HepG2 (cell line): ENCODE measurements around the gene OSCP1. TPM values are rescaled to one million over a fixed set of nuclear protein-coding genes. Genes with fewer than 3 reads are reported as not detected.

Source experiments
- ATF7 ChIP-seq, 2 experiments: fragments of 450-650 bp in 1 of 2; sonication (generic) in 1 of 2; formaldehyde crosslinking in 1 of 2; IDR thresholded peaks; 2 replicates each; pipeline versions ENCODE4 v1.4.0 to v1.6.1; 2016 to 2020; ENCODE audit warnings: antibody characterized with exemption in 1 of 2, mild to moderate bottlenecking in 1 of 2, missing genetic modification reagents in 1 of 2
- CAMTA2 ChIP-seq: sonication (generic); formaldehyde crosslinking; IDR thresholded peaks from 2 replicates; pipeline ENCODE4 v1.4.0; 2020; ENCODE audit warnings: mild to moderate bottlenecking, missing genetic modification reagents, borderline replicate concordance
- CEBPB ChIP-seq: IDR thresholded peaks from 2 replicates; pipeline ENCODE4 v1.6.1; 2011; ENCODE audit warnings: low read depth, low read length, improper control_type of control experiment, borderline replicate concordance
- HNRNPL ChIP-seq: fragments of 200-400 bp; formaldehyde crosslinking; IDR thresholded peaks from 2 replicates; pipeline ENCODE4 v1.6.1; 2017; ENCODE audit warnings: mild to moderate bottlenecking, low read depth, low read length
- KAT8 ChIP-seq: IDR thresholded peaks from 2 replicates; pipeline ENCODE4 v1.6.1; 2016; ENCODE audit warnings: missing genetic modification reagents, missing compliant biosample characterization
- NFE2 ChIP-seq: sonication (generic); formaldehyde crosslinking; IDR thresholded peaks from 2 replicates; pipeline ENCODE4 v1.4.0; 2020; ENCODE audit warnings: missing genetic modification reagents
- NR2F1 ChIP-seq, 2 experiments: fragments of 450-650 bp in 1 of 2; formaldehyde crosslinking in 1 of 2; IDR thresholded peaks; 2 replicates each; pipeline versions ENCODE4 v1.5.0 to v1.6.1; 2016 to 2020; ENCODE audit warnings: mild to moderate bottlenecking in 1 of 2, missing compliant biosample characterization in 1 of 2, missing genetic modification reagents in 1 of 2, moderate library complexity in 1 of 2
- RBM22 ChIP-seq: fragments of 200-400 bp; formaldehyde crosslinking; optimal IDR thresholded peaks from 2 replicates; pipeline ENCODE3; 2017; ENCODE audit warnings: mild to moderate bottlenecking, low read length, moderate library complexity
- SMC3 ChIP-seq: IDR thresholded peaks from 2 replicates; pipeline ENCODE4 v1.6.1; 2011; ENCODE audit warnings: low read length, improper control_type of control experiment
- TEAD2 ChIP-seq: sonication (generic); formaldehyde crosslinking; IDR thresholded peaks from 2 replicates; pipeline ENCODE4 v1.9.0; 2021; ENCODE audit warnings: missing genetic modification reagents
- THYN1 ChIP-seq: sonication (generic); formaldehyde crosslinking; IDR thresholded peaks from 2 replicates; pipeline ENCODE4 v1.8.1; 2023; ENCODE audit warnings: low read depth, mild to moderate bottlenecking, moderate library complexity, missing genetic modification reagents, borderline replicate concordance
- ZNF24 ChIP-seq: fragments of 450-650 bp; IDR thresholded peaks from 2 replicates; pipeline ENCODE4 v1.6.1; 2017; ENCODE audit warnings: antibody characterized with exemption, mild to moderate bottlenecking
- ZNF460 ChIP-seq: sonication (generic); formaldehyde crosslinking; IDR thresholded peaks from 2 replicates; pipeline ENCODE4 v1.5.1; 2020; ENCODE audit warnings: missing genetic modification reagents, mild to moderate bottlenecking, borderline replicate concordance
- ZNF557 ChIP-seq: sonication (generic); formaldehyde crosslinking; IDR thresholded peaks from 2 replicates; pipeline ENCODE4 v1.4.0; 2020; ENCODE audit warnings: missing genetic modification reagents
- ZNF562 ChIP-seq: sonication (generic); formaldehyde crosslinking; IDR thresholded peaks from 2 replicates; pipeline ENCODE4 v1.8.0; 2022; ENCODE audit warnings: missing genetic modification reagents, borderline replicate concordance
- ZNF580 ChIP-seq: IDR thresholded peaks from 2 replicates; pipeline ENCODE4 v1.6.1; 2016; ENCODE audit warnings: low read depth, borderline replicate concordance
- ZNF646 ChIP-seq: sonication (generic); formaldehyde crosslinking; IDR thresholded peaks from 2 replicates; pipeline ENCODE4 v1.9.0; 2021; ENCODE audit warnings: mild to moderate bottlenecking, missing genetic modification reagents
- ZNF674 ChIP-seq: sonication (generic); formaldehyde crosslinking; IDR thresholded peaks from 2 replicates; pipeline ENCODE4 v1.5.0; 2020; ENCODE audit warnings: low read depth, mild to moderate bottlenecking, missing genetic modification reagents
- ZNF841 ChIP-seq: sonication (generic); formaldehyde crosslinking; IDR thresholded peaks from 2 replicates; pipeline ENCODE4 v1.8.1; 2023; ENCODE audit warnings: missing genetic modification reagents, borderline replicate concordance
- ZSCAN31 ChIP-seq: sonication (generic); formaldehyde crosslinking; IDR thresholded peaks from 2 replicates; pipeline ENCODE4 v1.5.0; 2020; ENCODE audit warnings: low read depth, mild to moderate bottlenecking, missing genetic modification reagents
- polyA plus RNA-seq, 8 experiments: library from polyadenylated mRNA; depleted of rRNA in 3 of 8; stranded (reverse) in 7 of 8; unstranded in 1 of 8; fragments of >200 nt; fragmentation: Illumina TruSeq in 4 of 8; extraction: Trizol in 4 of 8; gene quantifications; 2 replicates each; pipeline versions ENCODE4 v1.2.1 to v1.2.3, GENCODE V29; 2011 to 2016; ENCODE audit warnings: low read depth in 4 of 8, missing spikeins in 1 of 8, mixed read lengths in 1 of 8; ENCODE audit not compliant: insufficient read depth in 1 of 8
- total RNA-seq, 5 experiments: library from RNA; depleted of rRNA; stranded (reverse); fragments of >200 nt; fragmentation: Illumina TruSeq; extraction: Trizol; gene quantifications; 2 replicates each; pipeline ENCODE4 v1.2.3, GENCODE V29; 2016; ENCODE audit warnings: low read depth in 1 of 5
- TF ChIP-seq, protein P1 (sequence below): sonication (generic); formaldehyde crosslinking; IDR thresholded peaks from 2 replicates; pipeline ENCODE4 v1.8.1; 2023; ENCODE audit warnings: missing genetic modification reagents, inconsistent platforms, borderline replicate concordance

Gene OSCP1
- total and polyA plus RNA-seq, 2 of the 13 experiments (the other 11 are each of a cell fraction or from before 2014, with no cell fraction given), result 0.60 to 0.84 TPM

- TF ChIP-seq THYN1 (CRISPR knock-in tag) (no peak), CEBPB (peak; percentile 100), ZNF841 (no peak), KAT8 (CRISPR knock-in tag) (peak; percentile 88), ZNF460 (CRISPR knock-in tag) (no peak), RBM22 (no peak), ZNF646 (no peak), TEAD2 (CRISPR knock-in tag) (0 out of 2 replicates have a peak, but pooled peaks have one; percentile 73), ZNF557 (CRISPR knock-in tag) (peak; percentile 90; the same call in 1 of the 2 replicates), CAMTA2 (CRISPR knock-in tag) (no peak; the same call in 1 of the 2 replicates), ZNF580 (peak; percentile 77), NFE2 (CRISPR knock-in tag) (no peak), SMC3 (peak; percentile 68; the same call in 1 of the 2 replicates), NR2F1 (CRISPR knock-in tag; IDR thresholded peaks at IDR 0.05) (peak; percentile 99 to 100), ATF7 (IDR thresholded peaks at IDR 0.05) (0 out of 2 replicates have a peak, but pooled peaks have one; percentile 1), ATF7 (CRISPR knock-in tag; IDR thresholded peaks at IDR 0.05) (peak; percentile 85; the same call in 1 of the 2 replicates), ZNF24 (0 out of 2 replicates have a peak, but pooled peaks have one; percentile 13), HNRNPL (peak; percentile 78), ZNF674 (CRISPR knock-in tag) (no peak), ZNF562 (no peak), ZSCAN31 (peak; percentile 81; the same call in 1 of the 2 replicates)
- TF ChIP-seq, protein P1, sequence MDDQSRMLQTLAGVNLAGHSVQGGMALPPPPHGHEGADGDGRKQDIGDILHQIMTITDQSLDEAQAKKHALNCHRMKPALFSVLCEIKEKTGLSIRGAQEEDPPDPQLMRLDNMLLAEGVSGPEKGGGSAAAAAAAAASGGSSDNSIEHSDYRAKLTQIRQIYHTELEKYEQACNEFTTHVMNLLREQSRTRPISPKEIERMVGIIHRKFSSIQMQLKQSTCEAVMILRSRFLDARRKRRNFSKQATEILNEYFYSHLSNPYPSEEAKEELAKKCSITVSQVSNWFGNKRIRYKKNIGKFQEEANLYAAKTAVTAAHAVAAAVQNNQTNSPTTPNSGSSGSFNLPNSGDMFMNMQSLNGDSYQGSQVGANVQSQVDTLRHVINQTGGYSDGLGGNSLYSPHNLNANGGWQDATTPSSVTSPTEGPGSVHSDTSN, result no peak
Observed at GRCh38 chr1:36486439-36487335, 36.4 kb upstream of the OSCP1 start (continued).
